GM10266 (cell line): ENCODE measurements around the gene SMIM15.

Experiments
- DNase-seq: peaks from one replicate; pipeline ENCODE4 v3.0.0; 2012; ENCODE audit errors: extremely low spot score
- CTCF ChIP-seq: IDR thresholded peaks from 2 replicates; pipeline ENCODE4 v1.5.1; 2012; ENCODE audit warnings: mild to moderate bottlenecking, low read depth; ENCODE audit not compliant: control insufficient read depth, insufficient read depth; ENCODE audit errors: missing control alignments

Gene SMIM15

GRCh38 chr5:61139931-61140330 lies 22.3 kb downstream of the SMIM15 start:
- DNase-seq: no peak
- no peak for TF ChIP-seq CTCF

- TF ChIP-seq CTCF: peak; percentile 27
- DNase-seq: no peak
These were observed 23.0 kb downstream of the SMIM15 start for GRCh38 chr5:61139094-61139873.

GRCh38 chr5:61137835-61138234 lies 24.4 kb downstream of the SMIM15 start:
- no peak for TF ChIP-seq CTCF
- DNase-seq: no peak

- no peak for TF ChIP-seq CTCF
- no peak for DNase-seq
These were observed 29.7 kb downstream of the SMIM15 start for GRCh38 chr5:61132559-61132958.

GRCh38 chr5:61130289-61130688 lies 32.0 kb downstream of the SMIM15 start:
- DNase-seq: no peak
- TF ChIP-seq CTCF: no peak

GRCh38 chr5:61123145-61123544 lies 39.1 kb downstream of the SMIM15 start:
- no peak for TF ChIP-seq CTCF
- DNase-seq: no peak

- TF ChIP-seq CTCF: no peak
- DNase-seq: no peak
These were observed 41.7 kb downstream of the SMIM15 start for GRCh38 chr5:61120534-61120933.
